ENCODE measurements around the gene AAK1.
"Not testable (repeated sequence)": the region's sequence is repeated elsewhere in the genome, so short reads cannot be mapped to it uniquely, and the experiment has no call there.

The AAK1 gene

DNA sequence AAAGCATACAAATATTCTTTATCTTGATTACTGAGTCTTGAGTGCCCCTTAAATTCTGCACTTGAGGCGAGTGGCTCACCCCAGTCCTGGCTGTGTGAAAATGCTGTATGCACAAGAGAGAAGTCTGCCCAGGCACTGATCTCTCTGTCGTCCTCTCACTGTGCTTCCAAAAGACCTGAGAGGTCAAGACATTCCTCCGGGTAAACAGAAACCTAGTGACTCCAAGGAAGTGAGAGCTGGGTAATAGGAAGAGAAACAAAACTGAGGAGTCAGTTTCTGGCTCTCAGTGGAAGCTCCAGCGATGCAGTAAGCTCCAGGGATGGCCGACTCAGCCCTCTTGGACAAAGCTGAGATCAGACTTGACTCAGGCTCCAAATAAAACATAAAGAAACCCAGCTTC, 70.9 kb downstream of the AAK1 start:
- DNase-seq, result no peak

DNA sequence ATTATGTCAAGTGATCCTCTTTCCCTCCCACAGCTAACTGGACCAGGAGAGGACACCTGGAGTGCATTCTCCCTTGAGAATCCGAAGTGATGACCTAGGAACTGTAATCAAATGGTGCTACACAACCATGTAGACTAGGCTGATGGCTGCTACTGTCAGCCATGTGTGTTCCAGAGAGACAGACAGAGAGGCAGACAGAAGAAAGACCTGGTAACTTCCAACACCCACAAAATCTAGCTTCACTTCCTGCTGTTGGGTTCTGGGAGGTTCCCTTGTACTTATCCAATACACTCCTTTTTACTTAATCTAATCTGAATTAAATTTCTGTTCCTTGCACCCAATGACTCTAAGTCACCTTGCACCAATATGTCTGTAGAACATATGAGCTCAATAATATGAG, 72.3 kb downstream of the AAK1 start:
- DNase-seq (no peak), ATAC-seq (no peak)

More for the DNA sequence above, 70.9 kb downstream of the AAK1 start:
- no peak for ATAC-seq

DNA sequence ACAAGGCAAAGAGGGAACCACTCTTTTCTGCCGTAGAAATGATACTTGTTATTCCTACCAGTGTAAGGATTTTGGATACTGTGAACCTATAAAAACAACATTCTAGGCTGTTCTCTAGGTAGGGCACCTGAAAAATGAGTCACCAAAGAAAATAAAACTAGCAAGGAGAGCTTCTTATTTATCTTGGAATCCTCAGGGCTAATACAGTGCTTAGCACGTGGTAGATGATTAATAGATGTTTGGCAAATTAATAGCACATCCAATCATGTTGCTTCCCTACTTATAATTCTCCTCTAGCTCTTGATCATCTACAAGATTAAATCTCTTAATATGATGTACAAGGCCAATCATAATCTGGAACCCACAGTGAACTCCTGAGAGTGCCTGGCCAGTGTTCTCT, 73.1 kb downstream of the AAK1 start:
- ATAC-seq, result no peak
- no peak for DNase-seq

DNA sequence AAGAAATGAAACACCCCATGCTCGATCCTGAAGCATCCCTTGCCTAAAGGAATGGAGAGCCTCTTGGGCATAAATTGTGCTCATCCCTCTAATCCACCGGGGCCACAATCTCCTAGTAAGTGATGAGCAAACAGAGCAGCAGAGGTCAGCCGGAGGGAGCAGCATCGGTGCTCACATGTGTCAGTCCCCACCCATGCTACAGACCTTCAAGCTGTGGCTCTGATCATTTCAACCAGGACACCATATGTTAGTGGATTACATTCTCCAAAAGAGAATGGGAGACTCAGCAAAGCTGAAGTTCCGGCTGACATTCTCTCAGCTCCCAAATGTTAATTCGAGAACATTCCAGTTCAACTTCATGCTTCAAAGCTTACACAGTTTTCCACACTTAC, 75.6 kb downstream of the AAK1 start:
- no peak for DNase-seq
- no peak for ATAC-seq

DNA sequence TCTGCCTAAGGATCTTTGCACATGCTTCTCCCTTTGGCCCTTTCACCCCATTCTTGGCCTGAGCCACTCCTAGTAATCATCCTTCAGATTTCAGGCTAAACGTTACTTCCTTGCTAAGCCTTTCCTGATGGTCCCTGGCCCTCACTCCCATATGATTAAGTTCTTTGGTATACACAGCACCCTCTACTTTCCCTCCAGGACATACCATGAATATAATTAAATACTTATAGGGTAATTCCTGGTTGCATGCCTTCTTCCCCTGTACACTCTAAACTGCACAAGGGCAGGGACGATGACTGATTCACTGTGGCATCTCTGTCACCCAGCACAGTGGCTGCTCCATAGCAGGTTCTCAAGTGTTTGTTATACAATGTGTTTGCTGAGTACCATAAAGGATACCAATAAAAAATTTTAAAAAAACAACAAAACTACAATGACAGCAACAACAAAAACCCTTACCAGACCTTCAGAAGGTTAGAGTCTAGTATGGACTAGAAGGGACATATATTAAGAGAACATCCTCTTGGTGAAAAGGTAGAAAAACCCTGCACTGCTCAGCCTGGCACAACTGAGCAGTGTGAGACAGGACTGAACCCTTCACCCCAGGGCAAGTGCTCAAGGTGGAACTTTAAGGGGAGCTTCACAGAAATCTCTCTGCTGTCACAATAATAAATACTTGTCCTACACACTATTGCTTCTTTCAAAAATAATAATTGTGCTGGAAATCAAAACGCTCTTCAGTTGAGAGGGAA, 76.2 kb downstream of the AAK1 start:
- DNase-seq (no peak), ATAC-seq (peak; percentile 42)

DNA sequence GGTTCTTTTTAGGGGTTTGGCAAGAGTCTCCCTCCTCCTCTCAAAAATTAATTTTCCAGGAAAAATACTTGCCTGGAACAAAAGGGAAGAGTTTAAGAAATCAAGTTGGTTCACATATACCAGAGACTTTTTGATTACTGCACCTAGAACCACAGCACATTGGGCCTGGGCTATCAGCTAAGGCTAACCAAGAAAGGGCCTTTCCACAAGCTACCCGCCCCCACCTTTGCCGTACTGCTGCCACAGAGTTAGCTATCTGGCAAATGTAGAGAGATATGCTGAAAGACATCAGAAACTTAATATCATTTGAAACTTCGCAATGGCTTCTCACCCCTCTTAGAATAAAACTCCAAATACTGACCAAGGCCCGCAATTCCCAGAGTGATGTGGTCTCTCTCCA, 76.9 kb downstream of the AAK1 start:
- ATAC-seq (peak; percentile 33), DNase-seq (no peak)

DNA sequence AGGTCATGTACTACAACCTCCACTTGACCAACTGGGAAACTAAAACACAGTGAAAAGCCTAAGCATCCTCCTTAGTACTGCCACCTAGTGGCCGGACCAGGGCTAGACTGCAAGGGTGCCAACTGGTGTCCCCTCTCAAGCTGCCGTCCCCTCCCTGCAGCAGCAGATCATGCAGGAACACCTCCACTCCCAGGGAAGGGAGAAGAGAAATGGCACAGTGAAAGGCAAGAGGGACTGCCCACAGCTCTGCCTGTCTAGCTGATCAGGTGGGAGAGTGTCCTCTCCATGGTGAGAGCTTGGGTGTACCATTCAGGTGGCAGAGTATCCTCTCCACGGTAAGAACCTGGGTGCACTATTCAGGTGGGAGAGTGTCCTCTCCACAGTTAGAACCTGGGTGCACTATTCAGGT, 78.1 kb downstream of the AAK1 start:
- ATAC-seq, result peak; percentile 53
- peak; percentile 83 for DNase-seq

DNA sequence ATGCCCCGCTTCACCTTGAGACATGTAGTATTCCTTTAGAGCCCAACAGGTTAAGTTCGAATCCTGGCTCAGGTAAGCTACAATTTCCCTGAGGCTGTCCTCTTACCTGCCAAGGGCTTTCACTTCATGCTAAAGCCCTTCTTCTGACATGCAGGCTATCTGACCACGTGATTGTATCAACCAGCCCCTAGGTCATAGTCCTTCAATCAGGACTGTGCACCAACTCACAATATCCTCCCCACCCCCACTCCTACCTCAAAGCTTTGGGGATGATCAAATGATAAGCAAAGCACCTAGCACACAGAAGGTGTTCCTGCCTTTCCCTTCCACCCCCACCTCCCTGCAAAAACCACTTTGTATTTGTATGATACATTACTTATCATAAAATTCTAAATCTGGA, 78.9 kb downstream of the AAK1 start:
- DNase-seq (no peak), ATAC-seq (no peak)

DNA sequence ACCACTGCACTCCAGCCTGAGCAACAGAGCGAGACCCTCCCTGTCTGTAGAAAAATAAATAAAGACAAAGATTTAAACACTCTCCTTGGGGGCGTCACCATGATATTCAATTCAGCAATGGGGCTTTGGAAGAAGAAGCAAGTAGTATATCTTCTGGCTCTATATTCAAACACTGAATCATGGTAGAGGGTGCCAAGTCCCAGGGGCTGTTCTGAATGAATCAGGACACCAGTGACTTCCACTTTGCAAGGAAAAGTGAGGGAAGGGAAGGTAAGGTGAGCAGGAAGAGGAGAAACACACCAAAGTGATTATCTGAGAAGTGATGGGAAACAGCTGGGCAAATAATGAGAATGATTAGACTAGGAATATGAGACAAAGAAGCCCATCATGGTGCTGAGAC, 80.5 kb downstream of the AAK1 start:
- DNase-seq, result no peak

DNA sequence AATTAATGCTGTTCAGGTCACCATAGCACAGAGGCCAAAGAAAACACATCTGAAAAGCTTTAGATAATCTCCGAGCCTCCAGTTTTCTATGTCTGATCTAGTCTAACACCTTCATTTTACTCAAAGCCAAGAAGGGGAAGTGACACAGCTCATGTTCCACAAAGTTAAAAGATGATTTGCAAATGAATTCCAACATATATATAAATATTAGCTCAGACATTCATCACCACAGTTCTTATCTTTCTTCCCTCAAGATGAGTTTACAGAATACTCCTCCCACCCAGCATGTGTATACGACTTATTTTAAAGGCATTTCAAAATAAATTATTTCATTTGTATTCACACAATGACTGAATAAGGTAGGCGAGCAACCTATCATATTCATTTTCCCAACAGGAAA, 82.4 kb downstream of the AAK1 start:
- no peak for DNase-seq
- ATAC-seq, result no peak

More for the DNA sequence above, 80.5 kb downstream of the AAK1 start:
- ATAC-seq, result no peak

DNA sequence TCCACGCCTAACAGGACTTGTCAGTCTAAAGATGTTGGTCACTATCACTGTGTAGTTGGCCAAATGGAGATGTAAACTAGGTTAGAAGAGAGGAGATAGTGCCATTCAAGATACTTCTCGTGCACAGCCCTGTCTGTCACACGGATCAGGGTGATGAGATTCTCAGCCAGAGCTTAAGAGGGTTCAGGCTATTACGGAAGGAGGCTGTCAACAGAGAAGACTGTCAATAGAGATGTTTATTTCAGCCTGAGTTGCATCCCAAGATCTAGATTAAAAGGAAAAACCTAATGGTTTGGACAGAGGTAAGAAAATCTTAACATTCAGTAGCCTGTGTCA, 83.4 kb downstream of the AAK1 start:
- ATAC-seq (no peak), DNase-seq (no peak)

DNA sequence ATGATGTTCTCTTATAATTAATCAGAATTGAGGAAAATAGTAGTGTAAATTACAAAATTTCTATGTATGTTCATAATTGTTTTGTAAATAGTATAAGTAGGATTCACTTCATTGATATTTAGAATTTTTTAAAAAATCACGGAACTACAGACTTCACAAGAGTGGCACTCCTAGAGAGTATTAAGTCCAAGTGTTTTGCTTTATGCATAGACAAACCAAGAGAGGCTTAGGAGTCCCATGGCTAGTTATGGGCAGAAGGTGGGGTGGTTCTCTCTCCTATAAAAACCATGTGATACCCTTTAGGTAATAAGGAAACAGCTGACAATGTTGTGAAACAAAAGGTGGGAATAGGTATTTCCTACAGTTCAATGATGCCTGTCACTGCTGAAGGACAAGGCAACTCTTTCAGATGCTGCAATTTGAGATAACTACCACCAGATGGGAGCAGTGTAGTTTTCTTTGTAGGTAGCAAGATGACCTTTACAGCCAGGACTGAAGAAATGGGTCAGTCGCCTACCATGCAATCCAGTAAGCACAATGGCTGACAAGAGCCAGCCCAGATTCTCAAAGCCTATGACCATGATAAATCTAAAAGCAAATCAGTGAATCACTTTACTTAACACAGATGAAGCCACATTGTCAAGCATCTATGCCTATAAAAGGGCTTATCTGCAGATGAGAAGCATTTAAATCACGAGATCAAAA, 83.9 kb downstream of the AAK1 start:
- DNase-seq (no peak), ATAC-seq (peak; percentile 79)

DNA sequence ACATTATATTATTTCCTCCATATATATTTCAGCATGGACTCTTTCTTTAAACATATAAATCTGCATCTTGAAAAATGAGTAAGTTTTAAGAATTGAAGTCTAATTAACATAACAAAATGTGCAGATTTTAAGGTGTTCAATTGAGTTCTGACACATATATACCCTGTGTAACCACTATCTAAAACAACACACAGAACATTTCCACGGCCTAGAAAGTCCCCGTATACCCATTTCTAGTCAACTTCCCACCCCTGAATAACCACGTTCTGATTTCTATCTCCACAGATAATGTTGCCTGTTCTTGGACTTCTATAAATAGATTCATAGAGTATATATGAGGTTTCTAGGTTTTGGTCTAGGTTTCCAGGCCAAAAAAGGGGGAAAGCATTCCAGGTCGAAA, 87.5 kb downstream of the AAK1 start:
- DNase-seq (no peak), ATAC-seq (peak; percentile 56)

DNA sequence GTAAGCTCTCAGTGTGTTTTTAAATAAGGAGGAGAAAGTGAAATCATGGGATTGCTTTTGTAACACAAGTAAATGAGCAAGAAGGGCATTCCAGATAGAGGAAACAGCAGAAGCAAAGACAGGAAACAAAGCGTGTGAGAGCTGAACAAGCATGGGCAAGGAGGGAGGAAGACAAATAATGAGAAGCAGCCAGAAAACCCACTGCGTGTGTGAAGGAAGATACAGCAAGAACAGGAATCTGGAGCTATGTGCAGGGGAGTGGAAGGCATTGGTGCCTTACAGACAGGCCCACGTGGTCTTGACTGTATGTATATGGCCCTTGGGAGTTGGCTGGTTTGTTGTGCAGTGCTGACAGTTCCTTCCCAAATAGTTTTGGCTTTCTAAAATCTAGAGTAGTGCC, 88.6 kb downstream of the AAK1 start:
- no peak for DNase-seq
- no peak for ATAC-seq

DNA sequence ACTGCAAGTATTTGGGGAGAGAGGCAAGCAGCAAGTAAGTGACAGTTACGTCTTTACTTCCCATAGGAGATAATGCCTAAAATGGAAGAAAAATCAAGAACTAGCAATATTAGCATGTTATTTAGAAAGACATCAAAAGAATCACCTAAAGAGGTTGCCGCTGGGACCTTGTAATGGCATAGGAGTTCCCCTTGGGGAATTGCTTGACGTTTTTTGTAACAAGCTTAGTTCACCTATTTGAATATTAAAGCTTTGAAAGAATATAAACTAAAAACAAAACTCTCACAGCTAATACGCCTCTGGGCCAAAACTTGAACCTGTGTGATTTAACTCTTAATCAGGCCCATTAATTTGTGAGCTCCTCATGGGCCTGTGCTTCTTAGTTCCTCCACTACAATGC, 89.0 kb downstream of the AAK1 start:
- DNase-seq (no peak), ATAC-seq (no peak)

DNA sequence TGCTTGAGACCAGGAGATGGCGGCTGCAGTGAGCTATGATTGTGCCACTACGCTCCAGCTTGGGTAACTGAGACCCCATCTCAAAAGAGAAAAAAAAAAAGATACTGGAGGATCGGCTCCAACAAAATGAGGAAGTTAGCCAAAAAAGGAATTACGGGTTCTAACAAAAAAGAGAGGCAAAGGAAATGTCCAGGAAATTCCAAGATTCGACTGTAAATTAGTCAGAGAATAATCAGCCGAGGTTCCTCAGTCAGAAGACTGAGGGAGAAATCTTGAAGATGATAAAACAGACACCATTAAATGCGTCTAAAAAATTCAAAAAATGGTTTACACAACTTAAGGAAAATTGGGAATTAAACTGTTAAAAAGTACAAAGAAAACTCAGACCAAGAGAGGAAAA, 89.5 kb downstream of the AAK1 start:
- no peak for DNase-seq
- no peak for ATAC-seq

DNA sequence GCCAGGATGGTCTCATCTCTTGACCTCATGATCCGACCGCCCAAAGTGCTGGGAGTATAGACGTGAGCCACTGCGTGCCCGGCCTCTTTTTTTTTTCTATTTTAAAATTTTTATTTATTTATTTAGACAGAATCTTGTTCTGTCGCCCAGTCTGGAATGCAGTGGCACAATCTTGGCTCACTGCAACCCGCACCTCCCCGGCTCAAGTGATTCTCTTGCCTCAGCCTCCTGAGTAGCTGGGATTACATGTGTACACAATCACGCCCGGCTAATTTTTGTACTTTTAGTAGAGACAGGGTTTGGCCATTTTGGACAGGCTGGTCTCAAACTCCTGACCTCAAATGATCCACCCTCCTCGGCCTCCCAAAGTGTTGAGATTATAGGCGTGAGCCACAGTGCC, 93.0 kb downstream of the AAK1 start:
- not testable (repeated sequence) for DNase-seq, ATAC-seq

DNA sequence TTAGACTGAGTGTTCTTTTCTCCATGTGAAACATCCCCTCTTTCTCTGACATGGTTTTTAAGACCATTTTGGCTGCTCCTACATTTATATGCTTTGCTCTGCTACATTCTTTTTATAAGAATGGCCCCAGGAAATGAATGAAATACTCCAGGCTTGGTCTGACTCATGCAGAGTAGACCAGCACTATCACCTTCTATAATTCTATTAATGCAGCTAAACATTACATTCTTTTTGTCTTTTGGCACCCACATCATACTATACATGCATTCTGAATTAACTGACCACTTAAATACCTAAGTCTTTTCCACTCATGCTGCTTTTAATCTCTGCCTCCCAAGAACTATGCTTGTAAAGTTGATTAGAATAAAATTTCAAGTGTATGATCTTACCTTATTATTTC, 94.1 kb downstream of the AAK1 start:
- ATAC-seq (no peak), DNase-seq (no peak)

DNA sequence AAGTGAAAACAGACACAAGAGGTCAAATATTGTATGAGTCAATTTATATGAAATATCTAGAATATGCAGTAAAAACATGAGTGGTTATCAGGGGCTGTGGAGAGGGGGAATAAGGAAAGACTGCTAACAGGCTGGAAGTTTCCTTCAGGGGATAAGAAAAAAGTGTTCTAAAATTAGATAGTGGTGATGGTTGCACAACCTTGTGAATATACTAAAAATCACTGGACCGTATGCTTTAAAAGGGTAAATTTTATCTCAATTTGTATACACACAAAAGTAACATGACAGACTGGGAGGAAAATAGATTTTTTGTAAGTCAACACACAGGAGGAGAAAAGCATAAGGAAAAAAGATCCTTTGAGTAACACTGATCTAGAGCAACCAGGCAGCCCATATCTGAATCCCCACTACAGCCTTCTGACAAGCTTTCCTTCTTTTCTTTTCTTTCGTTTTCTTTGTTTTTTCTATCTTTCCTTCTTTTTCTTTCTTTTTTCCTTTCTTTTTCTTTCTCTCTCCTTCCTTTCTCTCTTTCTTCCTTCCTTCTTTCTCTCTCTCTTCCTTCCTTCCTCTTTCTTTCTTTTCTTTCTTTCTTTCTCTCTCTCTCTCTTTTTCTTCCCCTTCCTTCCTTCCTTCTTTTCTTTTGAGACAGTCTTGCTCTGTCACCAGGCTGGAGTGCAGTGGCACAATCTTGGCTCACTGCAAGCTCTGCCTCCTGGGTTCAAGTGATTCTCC, 95.4 kb downstream of the AAK1 start:
- no peak for DNase-seq
- ATAC-seq, result no peak

DNA sequence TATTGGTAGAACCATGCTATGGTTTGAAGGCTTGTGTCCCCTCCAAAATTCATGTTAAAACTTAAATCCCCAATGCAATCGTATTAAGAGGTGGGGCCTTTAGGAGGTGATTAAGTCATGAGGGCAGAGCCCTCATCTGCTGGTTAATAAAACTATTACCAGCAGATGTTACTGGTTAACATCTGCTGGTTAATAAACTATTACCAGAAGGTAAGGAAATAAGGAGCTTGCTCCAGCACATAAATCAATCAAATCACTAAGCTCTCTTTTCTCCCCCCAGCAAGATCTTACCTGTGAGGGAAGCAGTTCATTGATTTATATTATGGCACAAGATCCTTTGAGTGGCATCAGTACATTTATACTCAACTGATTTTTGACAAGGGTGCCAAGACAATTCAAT, 96.9 kb downstream of the AAK1 start:
- DNase-seq (no peak), ATAC-seq (no peak)

DNA sequence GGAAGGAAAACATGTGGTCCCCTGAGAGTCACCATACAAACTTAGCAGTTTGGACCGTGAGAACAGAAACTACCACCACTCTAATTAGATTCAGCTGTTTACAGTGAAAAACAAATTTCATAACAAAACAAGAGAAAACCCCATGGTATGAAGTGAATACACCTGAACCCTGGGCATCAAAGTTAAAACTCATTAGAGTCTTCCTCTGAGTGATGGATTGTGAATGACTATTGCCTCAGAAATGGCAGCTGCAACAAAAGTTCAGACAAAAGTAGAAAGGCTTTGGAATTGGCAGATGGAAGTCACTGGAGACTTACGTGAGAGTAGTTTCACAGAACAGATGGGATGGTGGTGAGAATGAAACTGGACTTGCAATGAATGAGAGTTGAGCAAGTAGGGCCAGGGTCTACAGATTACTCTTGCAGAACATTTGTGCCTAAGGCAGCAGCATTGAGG, 98.0 kb downstream of the AAK1 start:
- ATAC-seq (no peak), DNase-seq (no peak)

DNA sequence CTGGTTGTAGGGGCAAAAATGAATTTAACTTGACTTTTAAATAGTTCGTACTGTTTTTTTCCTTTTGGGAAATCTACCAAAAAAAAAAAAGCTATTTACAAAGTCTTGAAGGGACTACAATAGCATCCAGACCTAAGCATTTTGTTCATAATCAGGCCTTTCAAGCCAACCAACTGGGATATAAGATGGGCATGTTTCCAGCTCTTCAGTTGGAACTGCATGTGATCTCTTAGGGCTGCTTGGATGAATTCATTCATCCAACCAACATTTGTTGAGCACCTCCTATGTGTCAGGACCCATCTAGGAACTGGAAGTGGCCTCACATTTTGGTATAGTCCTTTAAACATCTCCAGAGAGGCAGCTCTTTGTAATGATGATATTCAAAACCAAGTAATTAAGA, 98.6 kb downstream of the AAK1 start:
- ATAC-seq (no peak), DNase-seq (no peak)

DNA sequence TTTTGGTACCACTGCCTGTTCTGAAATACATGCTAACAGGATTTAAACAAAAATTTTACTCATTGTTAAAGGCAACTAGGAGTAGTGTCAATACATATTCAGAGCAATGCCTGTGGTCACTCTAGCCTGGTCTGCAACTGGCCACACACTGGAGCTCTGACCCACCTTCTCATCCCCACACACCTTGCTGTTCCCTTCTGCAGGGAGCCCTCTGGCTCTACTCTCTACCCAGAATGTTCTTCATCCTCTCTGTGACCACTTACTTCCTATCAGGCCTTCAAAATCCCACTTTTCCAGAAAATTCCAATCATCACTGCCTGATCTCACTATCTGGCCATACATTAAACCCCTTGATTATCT, 104.0 kb downstream of the AAK1 start:
- no peak for ATAC-seq

More for the DNA sequence above, 104.0 kb downstream of the AAK1 start:
- no peak for DNase-seq

Data from stimulated activated naive CD8-positive, alpha-beta T cell treated with anti-CD3 and anti-CD28 coated beads, Interleukin-15, Interleukin-2, amounts not matched to agents 100 U/mL and 50 U/mL, for 24 hours (primary cell).